ENCODE data around the gene VWA8.
"Not testable (repeated sequence)": the region's sequence is repeated elsewhere in the genome, so short reads cannot be mapped to it uniquely, and the experiment has no call there.

VWA8 gene

GRCh38 chr13:41547251-41548000, 413.5 kb downstream of the VWA8 start:
- DNase-seq, result no peak

- DNase-seq, result no peak
These were observed 414.3 kb downstream of the VWA8 start for GRCh38 chr13:41546372-41547190.

GRCh38 chr13:41545432-41545707, 415.5 kb downstream of the VWA8 start:
- no peak for DNase-seq

- DNase-seq, result no peak
These were observed 417.1 kb downstream of the VWA8 start for GRCh38 chr13:41543664-41544300.

- not testable (repeated sequence) for DNase-seq
These were observed 418.1 kb downstream of the VWA8 start for GRCh38 chr13:41542799-41543198.

GRCh38 chr13:41542281-41542680, 418.6 kb downstream of the VWA8 start:
- no peak for DNase-seq

GRCh38 chr13:41541142-41541938, 419.6 kb downstream of the VWA8 start:
- DNase-seq, result no peak

- peak; percentile 41 for DNase-seq
These were observed 420.7 kb downstream of the VWA8 start for GRCh38 chr13:41540240-41540639.

- DNase-seq, result no peak
These were observed 427.4 kb downstream of the VWA8 start for GRCh38 chr13:41533266-41534052.

- no peak for DNase-seq
These were observed 432.9 kb downstream of the VWA8 start for GRCh38 chr13:41528021-41528420.

GRCh38 chr13:41520660-41521630, 440.0 kb downstream of the VWA8 start:
- no peak for DNase-seq

- DNase-seq, result peak; percentile 26
These were observed 440.8 kb downstream of the VWA8 start for GRCh38 chr13:41520016-41520659.
